Measurements from ENCODE around the gene F11.
"Not testable (repeated sequence)": the region's sequence is repeated elsewhere in the genome, so short reads cannot be mapped to it uniquely, and the experiment has no call there.

Gene F11

DNA sequence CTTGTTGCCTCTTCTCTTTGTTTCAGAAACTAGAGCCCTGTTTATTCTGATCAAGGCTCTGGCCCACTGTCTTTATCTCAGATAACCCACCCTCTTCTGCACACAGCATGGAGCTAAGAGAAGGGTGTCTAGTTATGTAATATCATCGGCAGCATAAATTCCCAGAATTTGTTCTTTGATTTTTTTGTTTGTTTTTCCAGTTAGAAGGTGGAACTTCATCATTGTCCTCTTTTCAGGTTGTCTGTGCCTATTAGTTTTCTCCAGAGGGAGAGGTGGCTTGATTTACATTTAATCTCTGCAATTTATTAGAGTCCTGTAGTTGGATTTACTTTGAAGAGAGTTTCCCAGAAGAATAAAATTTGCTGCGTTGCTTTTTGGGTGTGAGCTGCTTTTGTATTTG is 15.2 kb upstream of the F11 start:
- no peak for DNase-seq

GRCh38 chr4:186255122-186255521 is 10.9 kb upstream of the F11 start:
- DNase-seq: no peak

DNA sequence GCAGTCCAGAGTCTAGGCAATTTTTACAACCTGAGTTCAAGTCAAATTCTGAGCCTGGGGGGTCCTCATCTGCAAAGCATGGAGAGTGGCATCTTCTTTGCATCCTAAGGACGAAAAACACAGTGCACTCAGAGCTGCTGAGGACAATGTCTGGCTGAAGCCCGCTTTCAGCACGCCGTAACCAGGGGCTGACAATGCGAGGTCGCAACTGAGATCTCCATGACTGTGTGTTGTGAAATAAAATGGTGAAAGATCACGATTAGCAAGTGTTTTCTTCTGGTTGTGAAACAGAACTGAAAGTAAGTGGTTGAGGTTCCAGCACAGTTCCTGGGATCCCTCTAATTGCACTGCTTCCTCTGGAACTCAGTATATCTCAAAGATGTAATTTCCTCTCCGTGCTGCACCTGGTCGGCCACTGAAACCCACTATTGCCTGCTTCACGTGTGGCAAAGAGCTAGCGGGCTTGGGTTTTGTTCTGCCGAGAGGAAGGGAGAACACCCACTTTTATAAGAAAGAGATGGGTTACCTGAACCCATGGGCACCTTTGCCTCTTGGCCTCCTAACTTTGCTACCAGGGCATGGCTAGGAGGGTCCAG is 7.7 kb upstream of the F11 start:
- no peak for DNase-seq

- DNase-seq: no peak
Observed at GRCh38 chr4:186260117-186260503, 5.9 kb upstream of the F11 start.

GRCh38 chr4:186260504-186261448 is 5.2 kb upstream of the F11 start:
- no peak for DNase-seq

DNA sequence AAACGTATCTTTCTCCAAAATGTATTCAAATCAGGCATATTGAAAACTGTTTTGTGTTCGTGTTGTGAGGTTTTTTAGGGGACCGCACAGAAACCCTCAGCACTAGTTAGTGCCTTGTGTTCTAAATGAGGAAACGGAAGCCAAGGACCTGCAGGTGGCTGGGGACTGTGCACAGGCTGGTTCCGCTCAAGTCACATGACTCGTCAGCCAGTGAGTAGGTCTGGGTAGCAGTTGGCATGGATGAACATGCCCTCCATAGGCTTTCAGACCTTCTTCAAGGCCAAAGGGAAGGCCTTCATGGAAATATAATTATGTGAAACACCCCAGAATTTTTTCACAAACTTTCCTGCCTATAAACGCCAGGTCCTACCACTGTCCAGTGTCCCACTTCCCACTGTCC is 1.3 kb upstream of the F11 start:
- no peak for DNase-seq

DNA sequence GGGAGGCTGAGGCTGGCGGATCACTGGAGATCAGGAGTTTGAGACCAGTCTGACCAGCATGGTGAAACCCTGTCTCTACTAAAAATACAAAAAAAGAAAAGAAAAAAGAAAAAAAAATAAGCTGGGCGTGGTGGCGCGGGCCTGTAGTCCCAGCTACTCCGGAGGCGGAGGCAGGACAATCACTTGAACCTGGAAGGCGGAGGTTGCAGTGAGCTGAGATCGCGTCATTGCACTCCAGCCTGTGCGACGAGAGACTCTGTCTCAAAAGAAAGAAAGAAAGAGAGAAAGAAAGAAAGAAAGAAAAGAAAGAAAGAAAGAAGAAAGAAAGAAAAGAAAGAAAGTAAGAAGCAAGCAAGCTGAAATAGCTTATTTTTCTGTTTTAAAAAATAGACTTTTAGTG is 739 bp upstream of the F11 start:
- DNase-seq: not testable (repeated sequence)

GRCh38 chr4:186266729-186267456 is 904 bp downstream of the F11 start:
- no peak for DNase-seq

DNA sequence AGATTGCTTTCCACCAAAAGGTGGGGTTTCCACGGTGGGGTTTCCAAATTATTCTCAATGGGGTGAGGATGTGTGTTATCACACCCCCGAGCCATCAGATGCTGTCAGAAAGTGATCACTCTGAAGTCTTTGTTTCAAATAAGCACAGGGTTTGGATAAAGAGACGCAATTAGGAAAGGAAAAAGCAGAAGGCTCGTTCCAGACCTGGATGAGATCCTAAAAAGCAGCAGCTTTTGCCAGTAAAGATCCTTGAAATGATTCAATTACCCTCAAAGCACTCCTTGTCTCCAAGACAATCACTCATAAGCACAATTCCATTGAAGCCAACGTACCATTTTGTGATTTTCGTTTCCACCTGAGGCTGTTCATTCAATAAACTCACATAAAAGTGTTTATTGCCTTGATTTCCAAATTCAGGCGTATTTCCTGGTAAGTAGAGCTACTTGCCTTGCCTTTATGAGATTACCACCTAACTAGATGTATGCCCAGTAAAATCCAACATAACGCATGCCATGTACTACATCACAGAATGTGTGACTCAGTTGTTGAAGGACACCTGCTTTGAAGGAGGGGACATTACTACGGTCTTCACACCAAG is 5.2 kb downstream of the F11 start:
- no peak for DNase-seq

DNA sequence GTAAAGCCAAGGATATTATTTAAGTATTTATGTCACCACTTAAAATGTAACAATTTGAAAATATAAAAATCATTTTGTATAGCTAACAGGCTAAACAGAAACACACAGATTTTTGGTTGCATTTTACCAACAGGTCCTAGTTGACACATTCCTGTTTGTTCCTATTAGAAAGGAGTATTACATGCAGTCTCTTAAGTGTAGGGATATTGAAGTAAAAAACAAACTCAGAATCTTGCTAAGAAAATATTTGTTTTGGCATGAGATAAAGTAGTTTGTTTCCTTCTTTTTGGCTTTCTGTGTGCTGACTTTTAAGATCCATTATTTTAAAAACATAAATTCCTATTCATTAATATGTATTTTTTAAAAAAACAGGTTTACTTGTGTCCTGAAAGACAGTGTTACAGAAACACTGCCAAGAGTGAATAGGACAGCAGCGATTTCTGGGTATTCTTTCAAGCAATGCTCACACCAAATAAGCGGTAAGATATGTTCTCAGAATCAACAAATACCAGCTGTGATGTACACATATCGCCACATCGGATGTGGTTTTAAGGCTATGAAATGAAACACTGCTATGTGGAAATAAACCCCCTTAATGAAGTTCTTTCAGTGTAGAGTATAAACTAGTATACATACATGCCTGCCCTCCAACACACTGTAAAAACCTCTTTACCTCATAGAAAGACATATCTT is 6.9 kb downstream of the F11 start:
- no peak for DNase-seq

DNA sequence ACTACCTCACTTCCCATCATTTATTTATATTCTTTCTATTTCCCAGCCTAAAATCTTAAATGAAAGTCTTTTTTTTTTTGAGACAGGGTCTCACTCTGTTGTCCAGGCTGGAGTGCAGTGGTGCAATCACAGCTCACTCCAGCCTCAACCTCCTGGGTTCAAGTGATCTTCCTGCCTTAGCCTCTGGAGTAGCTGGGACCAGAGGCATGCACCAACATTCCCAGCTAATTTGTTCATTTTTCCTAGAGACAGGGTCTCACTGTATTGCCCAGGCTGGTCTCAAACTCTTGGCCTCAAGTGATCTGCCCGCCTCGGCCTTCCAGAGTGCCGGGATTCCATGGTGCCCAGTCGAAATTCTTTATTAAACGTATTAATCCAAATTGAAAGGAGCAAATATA is 7.4 kb downstream of the F11 start:
- not testable (repeated sequence) for DNase-seq

GRCh38 chr4:186283311-186283710 is 17.3 kb downstream of the F11 start:
- DNase-seq: no peak

DNA sequence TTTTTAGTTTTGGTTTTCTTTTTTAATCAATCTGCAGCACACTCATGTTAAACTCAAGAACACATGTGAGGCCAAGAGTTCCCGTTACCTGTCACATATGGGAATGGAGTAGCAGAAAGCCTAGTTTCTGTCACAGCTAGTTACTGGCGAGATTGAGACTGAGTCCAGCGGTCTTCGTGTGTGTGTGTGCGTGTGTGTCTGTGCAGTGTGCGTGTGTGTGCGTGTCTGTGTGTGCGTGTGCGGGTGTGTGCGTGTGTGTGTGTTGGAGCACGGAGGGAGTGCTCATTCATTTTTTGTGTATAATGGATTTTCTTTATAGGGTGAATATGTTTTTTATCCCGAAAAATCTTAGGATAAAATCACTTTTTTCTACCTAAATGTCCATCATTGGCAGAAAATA is 19.2 kb downstream of the F11 start:
- no peak for DNase-seq

- DNase-seq: no peak
Observed at GRCh38 chr4:186286581-186286980, 20.6 kb downstream of the F11 start.

- DNase-seq: no peak
Observed at GRCh38 chr4:186291256-186291890, 25.4 kb downstream of the F11 start.

DNA sequence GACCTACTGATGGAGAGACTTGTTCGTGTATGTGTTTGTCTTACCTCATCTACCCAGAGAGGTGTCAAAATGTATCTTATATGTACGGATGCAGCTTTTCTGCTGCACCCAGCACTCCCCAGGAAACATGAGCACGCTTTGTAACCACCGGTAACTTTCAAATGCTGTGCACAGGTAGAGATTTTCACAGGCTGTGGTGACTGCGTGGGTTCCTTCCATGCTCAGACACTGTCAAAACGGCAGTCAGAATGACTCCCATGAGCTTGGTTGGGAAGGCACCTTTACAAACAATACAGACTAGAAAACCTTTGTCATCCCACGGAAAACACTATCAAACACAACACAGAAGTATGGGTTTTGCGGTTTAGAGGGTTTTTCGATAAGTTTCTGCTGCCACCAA is 28.2 kb downstream of the F11 start:
- DNase-seq: no peak

GRCh38 chr4:186296481-186296880 is 30.5 kb downstream of the F11 start:
- no peak for DNase-seq

DNA sequence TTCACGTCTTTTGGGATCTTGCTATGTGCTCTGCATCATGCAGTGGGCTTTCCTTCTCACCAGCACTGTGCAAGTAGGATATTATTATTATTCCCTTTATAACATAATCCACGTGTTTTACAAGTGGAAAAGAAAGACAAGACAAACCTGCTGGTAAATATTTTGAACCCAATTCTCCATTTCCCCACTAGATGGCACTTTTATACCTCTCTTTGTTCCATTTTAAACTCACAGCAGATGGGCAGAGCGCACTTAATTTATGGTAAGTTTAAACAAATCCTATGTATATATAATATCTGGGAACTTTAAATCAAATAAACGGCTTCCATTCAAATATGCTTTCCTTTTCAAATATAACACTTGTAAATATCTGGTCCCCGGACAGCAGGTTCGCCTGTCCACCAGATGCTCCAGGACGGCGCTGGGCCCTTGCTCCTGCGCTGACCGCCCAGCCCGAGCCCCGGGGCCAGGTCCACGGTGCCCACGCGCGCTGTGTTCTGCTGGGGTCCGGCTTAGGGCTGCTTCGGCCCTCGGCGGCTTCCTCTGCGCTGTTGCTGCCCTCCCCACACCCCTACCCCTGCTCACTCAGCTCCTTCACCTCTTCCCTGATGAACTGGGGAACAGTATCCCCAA is 31.1 kb downstream of the F11 start:
- no peak for DNase-seq

- no peak for DNase-seq
Observed at GRCh38 chr4:186298031-186298647, 32.1 kb downstream of the F11 start.

- DNase-seq: no peak
Observed at GRCh38 chr4:186299291-186299690, 33.3 kb downstream of the F11 start.

GRCh38 chr4:186300659-186301390 is 34.8 kb downstream of the F11 start:
- no peak for DNase-seq
